ENCODE data around the gene NAA10.
A peak's percentile ranks its signal among the peaks of the same experiment; 100 is the strongest.

Gene NAA10

DNA sequence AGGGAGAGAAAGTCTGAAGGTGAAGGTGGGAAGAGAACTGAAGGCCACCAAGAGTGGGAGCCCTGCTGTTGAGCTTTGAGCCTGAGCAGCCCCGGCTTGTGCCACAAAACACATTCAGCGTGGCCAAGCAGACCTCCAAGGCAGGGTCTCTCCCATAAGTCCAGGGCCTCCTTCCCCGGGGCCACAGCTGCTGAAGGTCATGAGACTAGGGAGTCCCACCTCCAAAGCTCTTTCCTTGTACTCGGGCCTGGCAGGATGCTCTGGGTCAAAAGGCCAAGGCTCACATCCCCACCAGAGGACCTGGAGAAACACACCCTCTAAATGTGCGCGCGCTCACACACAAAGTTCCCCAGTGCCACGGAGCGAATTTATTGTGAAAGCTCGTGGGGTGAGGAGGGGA lies 5.3 kb downstream of the NAA10 start:
- no peak for DNase-seq (ENCODE audit: low read depth)

DNA sequence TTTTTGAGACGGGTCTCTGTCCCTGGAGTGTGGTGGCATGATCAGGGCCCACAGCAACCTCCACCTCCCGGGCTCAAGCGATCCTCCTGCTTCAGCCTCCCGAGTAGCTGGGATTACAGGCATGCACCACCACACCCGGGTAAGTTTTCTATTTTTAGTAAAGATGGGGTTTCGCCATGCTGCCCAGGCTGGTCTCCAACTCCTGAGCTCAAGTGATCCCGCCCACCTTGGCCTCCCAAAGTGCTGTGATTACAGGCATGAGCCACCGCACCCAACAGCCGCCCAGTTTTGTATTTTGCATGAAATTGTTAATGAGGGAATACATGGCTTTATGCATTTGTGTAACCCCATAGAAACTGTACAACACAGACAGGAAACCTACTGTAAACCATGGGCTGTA lies 6.0 kb downstream of the NAA10 start:
- peak; percentile 8 for DNase-seq (ENCODE audit: low read depth)

DNA sequence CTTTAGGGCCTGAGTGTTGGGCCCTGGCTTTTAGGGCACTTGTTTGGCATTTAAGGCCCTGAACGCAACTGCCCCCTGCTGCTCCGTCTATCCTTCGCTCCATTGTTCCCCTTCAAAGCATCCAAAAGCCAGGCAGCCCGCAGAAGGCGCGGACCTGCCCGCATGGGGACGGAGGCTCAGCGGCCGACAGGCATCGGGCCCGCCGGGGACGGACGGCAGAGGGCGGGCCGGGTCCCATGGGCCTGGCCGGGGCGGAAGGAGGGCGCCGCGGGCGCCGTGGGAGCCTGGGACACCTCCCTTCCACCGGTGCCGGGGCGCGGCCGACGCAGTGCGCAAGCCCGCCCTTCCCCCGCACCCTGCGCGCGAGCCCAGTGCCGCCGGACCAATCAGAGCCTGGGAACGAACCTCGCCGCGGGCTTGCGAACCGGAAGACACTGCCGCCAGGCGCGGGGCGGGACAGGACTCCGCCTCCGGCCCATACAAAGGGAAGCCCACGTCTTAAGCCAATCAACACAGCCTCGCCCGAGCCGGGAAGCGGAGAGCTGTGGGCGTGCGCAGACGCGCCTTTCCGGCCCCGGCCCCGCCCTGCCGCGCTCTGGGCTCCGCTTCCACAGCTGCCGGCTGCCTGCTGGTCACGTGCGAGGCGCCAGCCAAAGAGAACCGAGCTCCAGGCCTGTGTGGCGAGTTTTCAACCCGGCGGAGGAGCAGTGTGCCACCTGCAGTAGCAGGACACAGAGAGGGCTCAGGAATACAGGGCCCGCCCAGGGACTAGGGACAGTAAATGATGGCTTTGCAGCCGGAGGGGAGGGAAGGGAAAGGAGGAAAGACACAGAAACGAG lies 6.7 kb downstream of the NAA10 start:
- DNase-seq (ENCODE audit: low read depth), result peak; percentile 98

DNA sequence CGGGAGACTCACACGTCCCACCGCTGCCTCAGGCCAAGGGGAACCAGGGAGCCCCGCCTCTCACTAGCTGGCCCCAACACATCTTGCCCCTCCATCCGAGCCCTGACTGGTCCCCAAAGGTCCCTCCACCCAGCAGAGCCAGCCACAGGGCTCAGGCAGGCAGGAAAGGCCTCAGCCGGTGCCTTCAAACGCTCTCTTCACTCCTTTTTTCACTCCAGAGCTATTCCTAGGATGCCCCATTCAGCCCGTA lies 7.2 kb downstream of the NAA10 start:
- no peak for DNase-seq (ENCODE audit: low read depth)

DNA sequence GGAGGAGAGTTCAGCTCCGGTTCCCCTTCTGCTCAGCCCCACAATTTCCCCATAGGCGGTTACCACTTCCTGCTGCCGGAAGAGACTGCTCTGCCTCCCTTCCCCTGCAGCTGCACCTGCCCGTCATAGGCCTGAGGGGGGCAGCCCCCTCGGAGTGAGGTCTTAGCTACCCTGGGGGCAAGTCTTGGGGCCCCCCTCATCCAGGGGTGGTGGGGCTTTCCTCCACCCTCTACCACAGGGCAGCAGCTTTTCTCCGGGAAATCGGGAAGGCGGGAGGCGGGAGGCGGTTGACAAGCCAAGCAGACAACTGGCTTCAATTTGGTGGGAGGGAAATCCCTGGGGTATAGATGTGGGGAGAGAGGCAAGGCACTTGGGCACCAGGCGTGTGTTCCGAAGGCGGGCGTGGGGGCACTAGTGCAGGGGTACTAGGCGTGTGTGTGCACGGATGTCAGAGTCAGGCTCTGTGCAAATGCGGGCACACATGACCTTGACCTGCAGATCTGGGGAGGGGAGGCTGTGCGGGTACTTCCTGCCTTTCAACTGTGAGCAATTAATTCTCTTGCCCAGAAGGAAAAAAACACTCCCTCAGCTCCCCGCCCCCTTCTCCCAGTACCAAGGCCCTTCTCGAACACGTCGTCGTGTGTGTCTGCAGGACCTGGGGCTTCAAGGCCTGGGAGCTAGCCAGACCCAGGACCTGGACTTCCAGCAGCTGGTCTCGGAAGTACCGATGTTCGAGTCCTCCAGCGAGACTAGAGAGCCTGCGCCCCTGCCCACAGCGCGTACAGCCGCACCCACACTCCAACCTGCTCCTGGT lies 7.8 kb downstream of the NAA10 start:
- peak; percentile 24 for DNase-seq (ENCODE audit: low read depth)

DNA sequence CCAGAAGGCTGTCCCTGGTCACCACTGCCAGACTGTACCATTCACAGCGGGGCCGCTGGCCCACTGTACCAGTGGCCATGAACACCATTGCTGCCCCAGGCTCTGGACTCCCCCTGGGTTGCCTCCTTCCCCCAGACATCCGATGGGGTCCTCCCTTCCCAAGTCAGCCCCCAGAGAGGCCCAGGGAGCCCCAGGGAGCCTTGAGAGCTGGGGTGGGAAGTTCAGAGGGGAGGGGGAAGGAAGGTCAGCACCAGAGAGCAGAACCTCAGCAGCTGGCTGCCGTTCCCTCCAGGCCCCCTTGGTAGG lies 8.3 kb downstream of the NAA10 start:
- DNase-seq (ENCODE audit: low read depth), result no peak

DNA sequence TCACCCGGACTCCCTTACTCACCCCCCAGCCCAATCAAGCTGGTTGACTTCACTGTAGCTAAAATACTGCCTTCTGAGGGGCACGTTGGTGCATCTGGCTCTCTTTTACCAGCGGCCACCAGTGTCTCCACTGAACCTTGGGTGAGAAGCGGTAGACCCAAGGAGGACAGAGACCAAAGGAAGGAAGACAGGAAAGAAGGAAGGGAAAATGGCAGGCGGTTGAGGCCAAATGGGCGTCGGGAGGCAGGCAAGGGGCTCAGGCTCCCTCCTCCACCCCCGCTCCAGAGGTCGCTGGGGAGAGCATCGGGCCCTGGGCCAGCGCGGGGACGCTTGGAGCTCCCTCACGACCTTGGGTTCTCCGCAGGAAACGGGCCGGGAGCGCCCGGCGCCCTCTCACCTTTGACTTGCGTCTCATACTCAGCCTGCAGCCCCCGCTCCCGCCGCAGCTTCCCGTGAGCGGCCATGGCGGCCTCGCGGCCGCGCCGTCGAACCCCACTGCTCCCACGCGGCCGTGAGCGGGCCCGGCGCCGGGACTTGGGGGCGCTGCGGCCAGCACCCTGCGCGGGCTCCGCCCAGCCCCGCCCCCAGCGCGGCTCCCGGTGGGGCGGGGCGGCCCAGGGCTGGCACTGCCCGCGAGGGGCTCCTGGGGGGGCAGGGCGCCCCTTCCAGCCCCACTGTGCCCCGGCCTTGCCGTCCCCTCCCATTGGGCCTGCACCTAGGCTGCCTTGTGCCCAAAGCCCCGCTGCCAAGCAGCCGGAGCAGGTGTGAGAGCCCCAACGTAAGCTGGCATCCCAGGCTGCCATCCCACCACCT lies 8.9 kb downstream of the NAA10 start, which contains the start of gene ARHGAP4:
ARHGAP4 (minus strand) TSS at position 526 of the 813 bp plus-strand sequence; CDS start at position 464, 62 bp downstream.
- no peak for DNase-seq (ENCODE audit: low read depth)

DNA sequence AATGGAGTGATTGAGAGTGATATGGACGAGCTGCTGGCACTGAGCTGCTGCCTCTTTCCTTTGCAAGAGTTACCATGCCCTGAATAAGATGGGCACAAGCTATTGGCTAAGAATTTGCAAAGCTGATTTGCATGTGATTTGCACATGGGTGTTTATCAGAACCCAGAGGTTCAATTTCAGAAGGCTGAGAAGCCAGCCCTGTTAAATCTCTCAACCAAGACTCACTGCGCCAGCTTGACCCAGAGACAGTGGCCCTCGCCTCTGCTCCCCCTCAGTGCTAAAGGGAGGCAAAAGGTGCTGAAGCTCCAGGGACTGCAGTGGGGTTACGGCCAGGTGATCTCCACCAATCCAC lies 9.5 kb downstream of the NAA10 start:
- no peak for DNase-seq (ENCODE audit: low read depth)

DNA sequence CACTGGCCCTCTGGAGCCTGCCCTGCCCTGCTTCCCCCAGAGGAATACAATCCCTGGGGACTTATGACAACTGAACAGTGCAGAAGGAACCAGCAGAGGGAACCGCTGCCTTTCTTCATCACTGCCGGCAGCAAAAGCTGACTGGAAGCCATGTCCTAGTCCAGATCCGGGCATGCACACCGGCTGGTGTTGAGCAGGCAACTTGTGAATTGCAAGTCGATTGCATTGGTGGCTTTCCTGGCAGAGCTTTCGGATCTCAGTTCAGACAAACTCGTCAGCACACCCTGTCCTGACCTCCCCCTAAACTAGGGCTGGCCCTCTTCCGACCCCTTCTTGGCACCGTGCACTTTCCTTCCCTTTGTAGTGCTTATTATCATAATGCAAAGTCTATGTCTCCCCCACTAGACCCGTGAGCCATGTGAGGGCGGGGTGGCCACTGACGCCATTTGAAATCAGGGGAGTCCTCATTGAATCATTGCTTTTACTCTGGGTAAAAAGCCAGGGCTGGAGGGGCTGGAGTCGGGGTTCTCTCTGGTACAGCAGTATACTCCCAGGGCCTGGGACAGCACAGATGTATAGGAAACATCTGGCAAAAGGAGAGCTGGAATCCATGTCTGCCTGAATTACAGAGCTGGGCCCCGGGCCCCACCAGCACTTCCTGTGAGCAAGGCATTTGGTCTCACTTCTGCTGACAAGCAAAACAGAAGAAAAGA lies 10.5 kb downstream of the NAA10 start:
- peak; percentile 19 for DNase-seq (ENCODE audit: low read depth)

DNA sequence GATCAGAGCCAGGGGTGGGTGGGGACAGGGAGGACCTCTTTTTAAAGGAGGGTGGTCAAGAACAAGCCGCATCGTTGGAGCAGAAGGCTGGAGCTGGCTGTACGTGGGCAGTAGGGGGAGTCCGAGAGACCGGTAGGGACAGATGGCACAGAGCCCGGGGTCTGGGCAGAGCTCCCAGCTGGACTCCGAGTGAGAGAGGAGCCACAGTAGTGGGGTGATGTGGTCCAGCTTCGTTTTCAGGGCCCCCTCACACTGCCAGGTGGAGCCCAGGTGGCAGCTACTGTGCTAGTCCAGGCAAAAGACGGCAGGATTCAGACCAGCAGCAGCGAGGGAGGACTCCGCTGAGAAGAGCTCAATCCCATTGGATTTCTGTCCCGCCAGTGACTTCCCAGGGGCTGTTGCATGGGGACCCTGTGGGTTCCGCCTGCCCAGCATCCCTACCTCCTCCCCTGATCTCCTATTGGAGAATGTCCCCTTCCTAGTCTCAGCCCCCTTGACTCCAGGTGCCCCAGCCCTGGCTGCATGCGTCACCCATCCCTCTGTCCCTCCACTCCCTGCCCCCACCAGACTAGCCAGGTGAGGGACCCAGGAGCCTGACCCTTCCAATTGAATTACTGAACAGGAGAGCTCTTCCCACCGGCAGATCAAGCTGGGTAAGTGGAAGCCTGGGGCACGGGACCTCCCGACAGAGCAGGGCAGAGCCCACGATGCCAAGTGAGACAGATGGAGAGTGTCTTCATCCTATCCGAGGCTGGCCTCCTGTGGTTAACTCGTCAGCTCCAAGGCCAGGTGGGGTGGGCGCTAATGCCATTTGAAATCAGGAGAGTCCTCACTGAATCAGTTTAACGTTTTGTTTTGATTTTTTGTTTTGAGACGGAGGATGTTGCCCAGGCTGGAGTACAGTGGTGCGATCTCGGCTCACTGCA lies 11.6 kb downstream of the NAA10 start:
- DNase-seq (ENCODE audit: low read depth), result peak; percentile 41

DNA sequence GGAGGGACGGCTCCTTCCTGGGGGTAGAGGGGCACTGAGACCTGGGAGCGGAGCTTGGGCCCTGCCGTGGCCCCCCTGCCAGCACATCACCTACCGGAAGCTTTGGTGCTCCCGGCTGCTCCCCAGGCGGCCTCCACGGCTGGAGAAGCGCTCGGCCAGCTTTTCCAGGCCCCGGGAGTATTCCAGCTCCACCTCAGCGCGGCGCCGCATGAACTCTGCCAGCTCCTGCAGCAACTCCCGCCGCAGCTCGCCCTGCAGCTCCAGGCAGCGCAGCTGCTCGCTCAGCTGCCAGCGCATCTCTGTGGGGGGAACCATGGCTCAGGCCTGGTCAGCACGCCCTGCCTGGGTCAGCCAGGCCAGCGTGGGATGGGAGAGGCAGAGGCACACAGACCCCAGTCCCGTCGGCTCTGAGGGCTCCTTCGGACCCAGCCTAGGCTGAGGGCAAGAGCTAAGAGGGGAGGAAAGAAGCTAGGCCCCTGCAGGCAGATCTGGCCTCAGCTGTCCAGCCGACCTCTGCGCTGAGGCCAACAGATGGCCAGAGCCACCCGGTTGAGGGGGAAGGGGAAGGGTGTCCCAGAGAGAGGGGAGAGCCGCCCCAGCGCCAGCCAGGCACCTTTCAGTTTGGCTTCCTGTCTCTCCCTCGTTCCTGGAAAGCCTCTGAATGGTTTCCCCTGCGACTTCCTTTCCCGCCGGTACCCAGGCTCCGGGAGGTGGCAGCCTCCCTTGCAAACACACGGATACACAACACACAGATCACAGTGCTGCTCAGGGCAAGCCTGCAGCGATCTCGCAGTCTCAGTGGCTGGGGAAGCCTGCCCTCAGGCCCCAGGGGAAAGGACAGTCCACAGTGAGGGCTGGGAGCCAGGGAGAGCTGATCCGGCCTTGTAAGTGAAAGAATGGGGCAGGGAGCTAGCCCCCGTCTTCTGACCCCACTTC lies 13.1 kb downstream of the NAA10 start:
- DNase-seq (ENCODE audit: low read depth), result no peak

DNA sequence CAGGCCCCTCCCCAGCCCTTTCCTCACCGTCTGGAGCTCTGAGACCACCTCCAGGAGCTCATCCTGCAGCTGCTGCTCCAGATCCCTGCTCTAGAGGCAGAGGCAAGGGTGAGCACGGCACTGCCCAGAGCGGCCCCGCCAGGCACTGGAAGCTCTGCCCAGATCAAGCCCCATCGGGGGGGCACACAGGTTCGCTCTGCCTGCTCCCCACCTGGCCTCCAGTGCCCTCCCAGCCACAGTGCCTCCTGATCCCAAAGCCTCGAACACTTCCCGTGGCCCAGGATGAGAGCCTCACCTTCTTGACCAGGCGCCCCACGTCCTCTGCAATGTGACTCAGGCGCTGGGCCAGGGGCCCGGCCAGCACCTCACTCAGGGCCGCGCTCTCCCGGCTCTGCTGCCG lies 13.8 kb downstream of the NAA10 start:
- no peak for DNase-seq (ENCODE audit: low read depth)

DNA sequence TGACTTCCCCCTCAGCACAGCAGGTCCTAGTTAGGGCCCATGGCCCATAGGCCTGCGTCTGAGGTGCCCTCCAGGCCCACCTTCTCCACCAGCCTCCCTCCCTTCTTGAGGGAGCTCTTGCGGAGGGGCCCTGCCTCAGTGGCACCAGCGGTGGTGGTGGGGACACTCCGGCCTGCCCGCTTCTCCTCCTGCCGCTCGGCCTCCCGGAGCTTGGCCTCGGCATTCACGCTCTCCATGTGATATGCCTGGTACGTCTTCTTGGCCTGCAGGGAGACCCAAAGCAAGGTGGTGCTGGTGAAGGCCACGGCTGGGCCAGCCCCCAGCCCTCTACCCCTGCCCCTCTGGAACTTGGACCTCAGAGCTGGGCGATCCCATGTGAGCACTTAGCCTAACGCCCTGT lies 14.3 kb downstream of the NAA10 start:
- no peak for DNase-seq (ENCODE audit: low read depth)

DNA sequence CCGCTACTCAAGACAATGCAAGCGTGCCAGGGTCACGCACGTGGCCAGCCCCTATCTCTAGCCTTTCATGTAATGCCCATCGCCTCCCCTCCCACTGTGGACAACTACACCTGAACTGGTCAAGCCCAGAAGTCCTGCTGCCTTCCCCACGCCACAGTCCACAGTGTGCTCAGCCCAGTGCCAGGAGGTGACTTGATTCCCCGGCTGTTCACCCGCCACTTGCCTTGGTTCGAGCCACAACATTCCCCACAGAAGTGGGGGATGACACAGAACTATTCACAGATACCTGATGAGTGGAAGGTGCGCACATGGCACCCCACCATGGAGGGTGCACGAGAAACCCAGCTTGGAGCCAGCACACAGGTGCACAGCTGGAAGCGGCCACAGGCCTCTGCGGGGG lies 15.6 kb downstream of the NAA10 start:
- no peak for DNase-seq (ENCODE audit: low read depth)

DNA sequence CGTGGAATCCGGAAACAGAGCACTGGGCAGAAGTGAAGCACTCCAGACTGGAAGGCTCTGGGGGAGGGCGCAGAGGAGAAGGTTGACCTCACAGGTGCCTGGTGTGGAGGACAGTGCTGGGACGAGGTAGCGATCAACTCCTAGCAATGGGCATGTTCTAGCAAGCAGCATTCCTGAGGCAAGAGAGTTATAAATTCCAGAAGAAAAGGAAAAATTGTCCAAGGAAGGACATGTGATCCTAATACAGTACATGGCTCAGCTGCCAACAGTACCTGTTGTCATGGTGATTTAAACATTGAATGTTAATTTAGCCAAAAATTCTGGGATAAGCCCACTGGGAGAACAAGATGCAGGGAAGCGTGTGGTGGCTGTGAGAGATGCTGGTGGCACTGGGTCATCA lies 17.0 kb downstream of the NAA10 start:
- DNase-seq (ENCODE audit: low read depth), result no peak

DNA sequence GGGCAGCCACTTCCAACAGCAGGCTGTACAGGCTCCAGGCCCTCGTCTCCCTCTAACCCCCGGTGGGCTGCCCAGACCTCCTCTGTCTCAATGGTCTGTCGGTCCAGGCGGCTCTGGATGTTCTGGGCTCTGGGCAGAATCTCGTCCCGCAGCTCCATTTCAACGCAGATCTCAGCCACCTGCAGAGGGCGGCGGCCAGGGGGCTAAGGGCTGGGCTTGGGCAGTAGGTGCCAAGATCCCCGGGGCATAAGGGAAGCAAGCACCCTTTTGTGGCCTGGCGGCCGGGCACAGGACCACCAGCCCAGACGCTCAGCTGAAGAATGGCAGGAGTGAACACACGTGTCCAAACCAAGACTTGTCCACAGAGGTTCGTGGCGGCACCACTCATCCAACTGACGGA lies 21.1 kb downstream of the NAA10 start:
- no peak for DNase-seq (ENCODE audit: low read depth)

DNA sequence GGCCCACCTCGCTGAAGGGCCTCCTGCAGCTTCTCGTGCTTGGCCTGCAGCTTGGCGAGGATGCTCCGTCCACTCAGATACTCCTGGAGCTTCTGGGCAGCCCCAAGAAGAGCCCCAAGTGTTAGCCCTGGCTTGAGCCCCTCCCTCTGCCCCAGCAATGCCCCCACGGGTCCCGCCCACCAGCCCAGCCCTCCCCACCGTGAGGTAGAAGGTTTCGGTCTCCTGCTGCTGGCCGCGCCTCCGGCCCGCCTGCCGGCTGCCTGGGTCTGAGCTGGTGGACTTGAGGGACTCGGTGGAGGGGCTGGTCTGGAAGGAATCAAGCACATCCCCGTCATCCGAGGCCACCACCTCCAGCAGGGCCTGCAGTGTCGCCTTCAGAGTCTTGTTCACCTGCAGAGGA lies 21.6 kb downstream of the NAA10 start:
- no peak for DNase-seq (ENCODE audit: low read depth)

DNA sequence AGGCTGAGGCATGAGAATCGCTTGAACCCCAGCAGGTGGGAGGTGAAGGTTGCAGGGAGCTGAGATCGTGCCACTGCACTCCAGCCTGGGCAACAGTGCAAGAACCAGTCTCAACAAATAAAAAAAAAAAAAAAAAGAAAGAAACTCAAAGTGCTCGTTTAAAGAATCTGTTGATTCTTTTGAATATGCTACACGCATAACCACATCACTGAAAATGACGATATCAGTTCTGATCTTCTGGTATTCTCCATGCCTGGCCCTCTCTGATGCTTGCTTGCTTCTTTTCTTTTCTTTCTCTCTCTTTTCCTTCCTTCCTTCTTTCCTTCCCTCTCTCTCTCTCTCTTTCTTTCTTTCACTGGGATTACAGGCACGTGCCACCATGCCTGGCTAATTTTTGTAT lies 23.0 kb downstream of the NAA10 start:
- no peak for DNase-seq (ENCODE audit: low read depth)

DNA sequence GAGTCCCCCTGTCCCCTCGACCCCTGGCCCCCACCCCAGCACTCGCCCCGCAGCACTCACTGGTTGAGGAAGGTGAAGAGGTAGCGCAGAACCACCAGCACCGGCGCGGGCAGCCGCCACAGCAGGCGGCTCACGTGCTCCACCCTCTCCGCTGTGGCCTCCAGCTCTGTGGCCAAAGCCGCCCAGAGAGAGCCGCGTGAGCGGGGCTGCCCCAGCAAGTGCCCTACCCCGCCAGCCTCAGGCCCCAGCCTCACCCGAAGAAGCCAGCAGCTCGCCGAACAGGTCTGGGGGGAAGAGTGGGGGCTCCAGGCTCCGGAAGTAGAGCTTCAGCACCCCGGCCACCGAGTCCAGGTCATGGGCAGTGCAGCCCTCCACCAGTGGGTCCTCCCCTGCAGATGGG lies 24.4 kb downstream of the NAA10 start:
- no peak for DNase-seq (ENCODE audit: low read depth)

DNA sequence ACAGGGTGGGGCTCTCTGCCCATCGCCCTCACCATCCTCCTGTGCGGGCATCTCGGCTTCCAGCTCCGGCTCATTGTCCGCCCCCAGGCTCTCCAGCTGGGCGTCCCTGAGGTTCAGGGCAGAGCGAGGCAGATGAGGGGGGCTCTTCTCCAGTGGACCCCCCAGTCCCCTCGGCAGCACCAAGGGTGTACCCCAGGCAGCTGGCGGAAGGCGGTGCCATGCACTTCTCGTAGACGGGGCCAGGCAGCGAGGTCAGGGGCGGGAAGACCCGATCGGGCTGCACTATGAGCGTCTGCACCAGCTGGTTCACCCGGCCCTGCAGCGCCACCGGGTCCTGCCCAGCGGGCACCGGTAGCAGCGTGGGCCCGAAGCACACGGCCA lies 24.9 kb downstream of the NAA10 start:
- DNase-seq (ENCODE audit: low read depth), result no peak

Data from fibroblast of gingiva (primary cell).